ENCODE results near the gene ABCC11. TPM values are rescaled to one million over a fixed set of nuclear protein-coding genes. Genes with fewer than 3 reads are reported as not detected.

ABCC11 gene
- total and polyA plus RNA-seq, 2 experiments from 2014 or later: 0.10 TPM; not detected in 1

GRCh38 chr16:48206594-48207242 lies 40.6 kb downstream of the ABCC11 start (continued):
- TF ChIP-seq CREB1 (CRISPR knock-in tag; IDR thresholded peaks at IDR 0.05; ENCODE audit: low read depth) (no peak), STAT1 (IDR thresholded peaks at IDR 0.05; ENCODE audit: unreplicated experiment) (no peak), NANOG (IDR thresholded peaks at IDR 0.05; ENCODE audit: borderline replicate concordance) (no peak), JUNB (IDR thresholded peaks at IDR 0.05; ENCODE audit: unreplicated experiment) (no peak)
- TF ChIP-seq, protein P1, sequence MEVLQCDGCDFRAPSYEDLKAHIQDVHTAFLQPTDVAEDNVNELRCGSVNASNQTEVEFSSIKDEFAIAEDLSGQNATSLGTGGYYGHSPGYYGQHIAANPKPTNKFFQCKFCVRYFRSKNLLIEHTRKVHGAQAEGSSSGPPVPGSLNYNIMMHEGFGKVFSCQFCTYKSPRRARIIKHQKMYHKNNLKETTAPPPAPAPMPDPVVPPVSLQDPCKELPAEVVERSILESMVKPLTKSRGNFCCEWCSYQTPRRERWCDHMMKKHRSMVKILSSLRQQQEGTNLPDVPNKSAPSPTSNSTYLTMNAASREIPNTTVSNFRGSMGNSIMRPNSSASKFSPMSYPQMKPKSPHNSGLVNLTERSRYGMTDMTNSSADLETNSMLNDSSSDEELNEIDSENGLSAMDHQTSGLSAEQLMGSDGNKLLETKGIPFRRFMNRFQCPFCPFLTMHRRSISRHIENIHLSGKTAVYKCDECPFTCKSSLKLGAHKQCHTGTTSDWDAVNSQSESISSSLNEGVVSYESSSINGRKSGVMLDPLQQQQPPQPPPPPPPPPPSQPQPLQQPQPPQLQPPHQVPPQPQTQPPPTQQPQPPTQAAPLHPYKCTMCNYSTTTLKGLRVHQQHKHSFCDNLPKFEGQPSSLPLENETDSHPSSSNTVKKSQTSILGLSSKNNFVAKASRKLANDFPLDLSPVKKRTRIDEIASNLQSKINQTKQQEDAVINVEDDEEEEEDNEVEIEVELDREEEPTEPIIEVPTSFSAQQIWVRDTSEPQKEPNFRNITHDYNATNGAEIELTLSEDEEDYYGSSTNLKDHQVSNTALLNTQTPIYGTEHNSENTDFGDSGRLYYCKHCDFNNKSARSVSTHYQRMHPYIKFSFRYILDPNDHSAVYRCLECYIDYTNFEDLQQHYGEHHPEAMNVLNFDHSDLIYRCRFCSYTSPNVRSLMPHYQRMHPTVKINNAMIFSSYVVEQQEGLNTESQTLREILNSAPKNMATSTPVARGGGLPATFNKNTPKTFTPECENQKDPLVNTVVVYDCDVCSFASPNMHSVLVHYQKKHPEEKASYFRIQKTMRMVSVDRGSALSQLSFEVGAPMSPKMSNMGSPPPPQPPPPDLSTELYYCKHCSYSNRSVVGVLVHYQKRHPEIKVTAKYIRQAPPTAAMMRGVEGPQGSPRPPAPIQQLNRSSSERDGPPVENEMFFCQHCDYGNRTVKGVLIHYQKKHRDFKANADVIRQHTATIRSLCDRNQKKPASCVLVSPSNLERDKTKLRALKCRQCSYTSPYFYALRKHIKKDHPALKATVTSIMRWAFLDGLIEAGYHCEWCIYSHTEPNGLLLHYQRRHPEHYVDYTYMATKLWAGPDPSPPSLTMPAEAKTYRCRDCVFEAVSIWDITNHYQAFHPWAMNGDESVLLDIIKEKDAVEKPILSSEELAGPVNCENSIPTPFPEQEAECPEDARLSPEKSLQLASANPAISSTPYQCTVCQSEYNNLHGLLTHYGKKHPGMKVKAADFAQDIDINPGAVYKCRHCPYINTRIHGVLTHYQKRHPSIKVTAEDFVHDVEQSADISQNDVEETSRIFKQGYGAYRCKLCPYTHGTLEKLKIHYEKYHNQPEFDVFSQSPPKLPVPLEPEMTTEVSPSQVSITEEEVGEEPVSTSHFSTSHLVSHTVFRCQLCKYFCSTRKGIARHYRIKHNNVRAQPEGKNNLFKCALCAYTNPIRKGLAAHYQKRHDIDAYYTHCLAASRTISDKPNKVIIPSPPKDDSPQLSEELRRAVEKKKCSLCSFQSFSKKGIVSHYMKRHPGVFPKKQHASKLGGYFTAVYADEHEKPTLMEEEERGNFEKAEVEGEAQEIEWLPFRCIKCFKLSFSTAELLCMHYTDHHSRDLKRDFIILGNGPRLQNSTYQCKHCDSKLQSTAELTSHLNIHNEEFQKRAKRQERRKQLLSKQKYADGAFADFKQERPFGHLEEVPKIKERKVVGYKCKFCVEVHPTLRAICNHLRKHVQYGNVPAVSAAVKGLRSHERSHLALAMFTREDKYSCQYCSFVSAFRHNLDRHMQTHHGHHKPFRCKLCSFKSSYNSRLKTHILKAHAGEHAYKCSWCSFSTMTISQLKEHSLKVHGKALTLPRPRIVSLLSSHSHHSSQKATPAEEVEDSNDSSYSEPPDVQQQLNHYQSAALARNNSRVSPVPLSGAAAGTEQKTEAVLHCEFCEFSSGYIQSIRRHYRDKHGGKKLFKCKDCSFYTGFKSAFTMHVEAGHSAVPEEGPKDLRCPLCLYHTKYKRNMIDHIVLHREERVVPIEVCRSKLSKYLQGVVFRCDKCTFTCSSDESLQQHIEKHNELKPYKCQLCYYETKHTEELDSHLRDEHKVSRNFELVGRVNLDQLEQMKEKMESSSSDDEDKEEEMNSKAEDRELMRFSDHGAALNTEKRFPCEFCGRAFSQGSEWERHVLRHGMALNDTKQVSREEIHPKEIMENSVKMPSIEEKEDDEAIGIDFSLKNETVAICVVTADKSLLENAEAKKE (CRISPR knock-in tag; IDR thresholded peaks at IDR 0.05): no peak

- Histone ChIP-seq H3K4me2 (no peak overlapping the region), H3K79me2 (replicated peaks; ENCODE audit: insufficient read depth) (no peaks in the 10 kb centered on the region), H2AFZ (no peak overlapping the region), H3K4me1 (ENCODE audit: insufficient read depth) (no peaks in the 10 kb centered on the region), H3K4me3 (no peak overlapping the region), H3F3A (replicated peaks; ENCODE audit: low read depth) (no peaks in the 10 kb centered on the region), H3K36me3 (ENCODE audit: insufficient read depth) (no peaks in the 10 kb centered on the region), H3K27ac (ENCODE audit: low read depth) (no peak overlapping the region), H3K9me2 (ENCODE audit: insufficient read depth) (no peaks in the 10 kb centered on the region), H3K27me3 (ENCODE audit: insufficient read depth) (no peaks in the 10 kb centered on the region), H4K20me1 (replicated peaks; ENCODE audit: insufficient read depth) (no peaks in the 10 kb centered on the region)
- peaks cover 7% of the 10 kb centered on the region for H3K27me3 Mint-ChIP-seq (ENCODE audit: insufficient read depth, low read depth, poor library complexity)
- no peak overlapping the region for H3K27ac Mint-ChIP-seq
- no peaks in the 10 kb centered on the region for H3K36me3 Mint-ChIP-seq (ENCODE audit: low read depth)
- no peak overlapping the region for H3K4me3 Mint-ChIP-seq
- DNase-seq (ENCODE audit: low spot score): no peak
- H3K9me3 Mint-ChIP-seq: no peaks in the 10 kb centered on the region
- no peak for ATAC-seq
- H3K4me1 Mint-ChIP-seq: no peaks in the 10 kb centered on the region; the same call in 2 of the 3 replicates
- TF ChIP-seq NANOG (IDR thresholded peaks at IDR 0.05; ENCODE audit: borderline replicate concordance): no peak
- TF ChIP-seq JUNB (IDR thresholded peaks at IDR 0.05; ENCODE audit: unreplicated experiment): no peak
- no peak for TF ChIP-seq EZH2phosphoT487 (IDR thresholded peaks at IDR 0.05; ENCODE audit: unreplicated experiment)
- no peak for TF ChIP-seq EZH2 (IDR thresholded peaks at IDR 0.05; ENCODE audit: low read depth, unreplicated experiment)
- TF ChIP-seq, protein P2, sequence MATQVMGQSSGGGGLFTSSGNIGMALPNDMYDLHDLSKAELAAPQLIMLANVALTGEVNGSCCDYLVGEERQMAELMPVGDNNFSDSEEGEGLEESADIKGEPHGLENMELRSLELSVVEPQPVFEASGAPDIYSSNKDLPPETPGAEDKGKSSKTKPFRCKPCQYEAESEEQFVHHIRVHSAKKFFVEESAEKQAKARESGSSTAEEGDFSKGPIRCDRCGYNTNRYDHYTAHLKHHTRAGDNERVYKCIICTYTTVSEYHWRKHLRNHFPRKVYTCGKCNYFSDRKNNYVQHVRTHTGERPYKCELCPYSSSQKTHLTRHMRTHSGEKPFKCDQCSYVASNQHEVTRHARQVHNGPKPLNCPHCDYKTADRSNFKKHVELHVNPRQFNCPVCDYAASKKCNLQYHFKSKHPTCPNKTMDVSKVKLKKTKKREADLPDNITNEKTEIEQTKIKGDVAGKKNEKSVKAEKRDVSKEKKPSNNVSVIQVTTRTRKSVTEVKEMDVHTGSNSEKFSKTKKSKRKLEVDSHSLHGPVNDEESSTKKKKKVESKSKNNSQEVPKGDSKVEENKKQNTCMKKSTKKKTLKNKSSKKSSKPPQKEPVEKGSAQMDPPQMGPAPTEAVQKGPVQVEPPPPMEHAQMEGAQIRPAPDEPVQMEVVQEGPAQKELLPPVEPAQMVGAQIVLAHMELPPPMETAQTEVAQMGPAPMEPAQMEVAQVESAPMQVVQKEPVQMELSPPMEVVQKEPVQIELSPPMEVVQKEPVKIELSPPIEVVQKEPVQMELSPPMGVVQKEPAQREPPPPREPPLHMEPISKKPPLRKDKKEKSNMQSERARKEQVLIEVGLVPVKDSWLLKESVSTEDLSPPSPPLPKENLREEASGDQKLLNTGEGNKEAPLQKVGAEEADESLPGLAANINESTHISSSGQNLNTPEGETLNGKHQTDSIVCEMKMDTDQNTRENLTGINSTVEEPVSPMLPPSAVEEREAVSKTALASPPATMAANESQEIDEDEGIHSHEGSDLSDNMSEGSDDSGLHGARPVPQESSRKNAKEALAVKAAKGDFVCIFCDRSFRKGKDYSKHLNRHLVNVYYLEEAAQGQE (IDR thresholded peaks at IDR 0.05; ENCODE audit: unreplicated experiment): no peak
- TF ChIP-seq ZNF114 (CRISPR knock-in tag; IDR thresholded peaks at IDR 0.05): no peak
- no peak for TF ChIP-seq STAT1 (IDR thresholded peaks at IDR 0.05; ENCODE audit: unreplicated experiment)
- TF ChIP-seq POLR2AphosphoS5 (IDR thresholded peaks at IDR 0.05; ENCODE audit: low read depth): no peak
- TF ChIP-seq CREB1 (CRISPR knock-in tag; IDR thresholded peaks at IDR 0.05; ENCODE audit: low read depth): no peak
- TF ChIP-seq, protein P3, sequence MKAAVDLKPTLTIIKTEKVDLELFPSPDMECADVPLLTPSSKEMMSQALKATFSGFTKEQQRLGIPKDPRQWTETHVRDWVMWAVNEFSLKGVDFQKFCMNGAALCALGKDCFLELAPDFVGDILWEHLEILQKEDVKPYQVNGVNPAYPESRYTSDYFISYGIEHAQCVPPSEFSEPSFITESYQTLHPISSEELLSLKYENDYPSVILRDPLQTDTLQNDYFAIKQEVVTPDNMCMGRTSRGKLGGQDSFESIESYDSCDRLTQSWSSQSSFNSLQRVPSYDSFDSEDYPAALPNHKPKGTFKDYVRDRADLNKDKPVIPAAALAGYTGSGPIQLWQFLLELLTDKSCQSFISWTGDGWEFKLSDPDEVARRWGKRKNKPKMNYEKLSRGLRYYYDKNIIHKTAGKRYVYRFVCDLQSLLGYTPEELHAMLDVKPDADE (IDR thresholded peaks at IDR 0.05): no peak
- no peak for TF ChIP-seq ZNF331 (CRISPR knock-in tag; IDR thresholded peaks at IDR 0.05; ENCODE audit: low read depth)
Measured at GRCh38 chr16:48204825-48205151, 42.6 kb downstream of the ABCC11 start.
